Fibroblast of mammary gland (primary cell): Measurements from ENCODE around the gene PNLIPRP1.

Experiments used
- DNase-seq: peaks from one replicate; pipeline ENCODE4 v3.0.0-alpha.2; 2010; ENCODE audit warnings: low read depth
- H3K4me3 ChIP-seq: 2 replicates; pipeline ENCODE4 v1.5.1; 2011; ENCODE audit warnings: low read depth, mild to moderate bottlenecking, low read length, moderate library complexity; ENCODE audit not compliant: control insufficient read depth
- CTCF ChIP-seq: conservative IDR thresholded peaks from 2 replicates; pipeline ENCODE4 v1.5.1; 2011; ENCODE audit warnings: low read depth, low read length, inconsistent platforms; ENCODE audit not compliant: control insufficient read depth, insufficient read depth

PNLIPRP1 gene

GRCh38 chr10:116587878-116588591 lies 2.7 kb upstream of the PNLIPRP1 start:
- DNase-seq = no peak
- no peak for TF ChIP-seq CTCF
- no peak overlapping the region for H3K4me3 ChIP-seq

- H3K4me3 ChIP-seq = no peak overlapping the region
- no peak for TF ChIP-seq CTCF
- no peak for DNase-seq
These were observed 1.8 kb upstream of the PNLIPRP1 start for GRCh38 chr10:116588995-116589394.

GRCh38 chr10:116589926-116590325 lies 833 bp upstream of the PNLIPRP1 start:
- TF ChIP-seq CTCF = no peak

GRCh38 chr10:116593139-116593740 lies 2.5 kb downstream of the PNLIPRP1 start:
- no peak overlapping the region for H3K4me3 ChIP-seq
- no peak for TF ChIP-seq CTCF
- DNase-seq = no peak

More at GRCh38 chr10:116589926-116590325, 833 bp upstream of the PNLIPRP1 start:
- no peak overlapping the region for H3K4me3 ChIP-seq
- no peak for DNase-seq

GRCh38 chr10:116594525-116595035 lies 3.8 kb downstream of the PNLIPRP1 start:
- TF ChIP-seq CTCF = no peak
- no peak overlapping the region for H3K4me3 ChIP-seq
- no peak for DNase-seq

- no peak for DNase-seq
- no peak for TF ChIP-seq CTCF
- H3K4me3 ChIP-seq = no peak overlapping the region
These were observed 5.3 kb downstream of the PNLIPRP1 start for GRCh38 chr10:116596062-116596461.
